Measurements from ENCODE around the gene PHF12.
"Not testable (repeated sequence)": the region's sequence is repeated elsewhere in the genome, so short reads cannot be mapped to it uniquely, and the experiment has no call there.

Gene PHF12

GRCh38 chr17:28882154-28882895, 69.0 kb downstream of the PHF12 start:
- ATAC-seq: no peak
- DNase-seq: no peak

- DNase-seq: no peak
- no peak for ATAC-seq
Observed at GRCh38 chr17:28881533-28882056, 69.7 kb downstream of the PHF12 start.

- ATAC-seq: no peak
- no peak for DNase-seq
Observed at GRCh38 chr17:28880572-28880945, 70.8 kb downstream of the PHF12 start.

- DNase-seq (no peak), ATAC-seq (no peak)
Observed at GRCh38 chr17:28879886-28880571, 71.3 kb downstream of the PHF12 start.

- DNase-seq: peak; percentile 39
- ATAC-seq: no peak
Observed at GRCh38 chr17:28878981-28879380, 72.3 kb downstream of the PHF12 start.

- ATAC-seq: peak; percentile 60
Observed at GRCh38 chr17:28878158-28878910, 73.0 kb downstream of the PHF12 start.

GRCh38 chr17:28877150-28877711, 74.1 kb downstream of the PHF12 start:
- ATAC-seq, DNase-seq: not testable (repeated sequence)

More at GRCh38 chr17:28878158-28878910, 73.0 kb downstream of the PHF12 start:
- no peak for DNase-seq

- no peak for DNase-seq
- ATAC-seq: peak; percentile 59
Observed at GRCh38 chr17:28875848-28876550, 75.3 kb downstream of the PHF12 start.

GRCh38 chr17:28874750-28875149, 76.6 kb downstream of the PHF12 start:
- ATAC-seq (no peak), DNase-seq (no peak)

GRCh38 chr17:28873839-28874238, 77.5 kb downstream of the PHF12 start:
- ATAC-seq (no peak), DNase-seq (no peak)

- DNase-seq (peak; percentile 38), ATAC-seq (peak; percentile 70)
Observed at GRCh38 chr17:28871056-28871579, 80.2 kb downstream of the PHF12 start.

GRCh38 chr17:28867276-28867675, 84.0 kb downstream of the PHF12 start:
- no peak for ATAC-seq

GRCh38 chr17:28865946-28866752, 85.2 kb downstream of the PHF12 start:
- DNase-seq (no peak), ATAC-seq (no peak)

More at GRCh38 chr17:28867276-28867675, 84.0 kb downstream of the PHF12 start:
- DNase-seq: no peak

GRCh38 chr17:28864991-28865849, 86.1 kb downstream of the PHF12 start:
- ATAC-seq (no peak), DNase-seq (no peak)

- DNase-seq (no peak), ATAC-seq (no peak)
Observed at GRCh38 chr17:28863953-28864352, 87.4 kb downstream of the PHF12 start.

- DNase-seq (no peak), ATAC-seq (no peak)
Observed at GRCh38 chr17:28862561-28862960, 88.8 kb downstream of the PHF12 start.

GRCh38 chr17:28861393-28862203, 89.7 kb downstream of the PHF12 start:
- DNase-seq: no peak
- no peak for ATAC-seq

GRCh38 chr17:28860363-28860808, 90.9 kb downstream of the PHF12 start:
- no peak for ATAC-seq
- DNase-seq: no peak
